AG04449 (cell line): Measurements from ENCODE around the gene KITLG.

Experiments
- CTCF ChIA-PET: fragments of 350-600 bp; formaldehyde crosslinking; extraction: SDS; loops from one replicate; lab custom pipeline; 2021; ENCODE audit warnings: antibody characterized with exemption; lab: Yijun Ruan, JAX
- POLR2A ChIA-PET: fragments of 400-600, 350-600 bp; formaldehyde crosslinking; extraction: SDS; loops from one replicate; lab custom pipeline; 2020; ENCODE audit warnings: antibody characterized with exemption, inconsistent platforms; lab: Yijun Ruan, JAX
- DNase-seq: peaks from one replicate; pipeline ENCODE4 v3.0.0-alpha.2; 2010; ENCODE audit warnings: low read depth, low spot score
- H3K4me3 ChIP-seq: 2 replicates; pipeline ENCODE4 v1.5.1; 2011; ENCODE audit warnings: low read depth, mild to moderate bottlenecking, control low read depth, low read length
- TF ChIP-seq, protein P1 (sequence below): IDR thresholded peaks from one replicate; pipeline ENCODE4 v1.5.1; 2011; ENCODE audit warnings: mild to moderate bottlenecking, moderate library complexity, low read length, control low read depth, inconsistent platforms; ENCODE audit not compliant: insufficient read depth; ENCODE audit errors: missing control alignments

Gene KITLG

DNA sequence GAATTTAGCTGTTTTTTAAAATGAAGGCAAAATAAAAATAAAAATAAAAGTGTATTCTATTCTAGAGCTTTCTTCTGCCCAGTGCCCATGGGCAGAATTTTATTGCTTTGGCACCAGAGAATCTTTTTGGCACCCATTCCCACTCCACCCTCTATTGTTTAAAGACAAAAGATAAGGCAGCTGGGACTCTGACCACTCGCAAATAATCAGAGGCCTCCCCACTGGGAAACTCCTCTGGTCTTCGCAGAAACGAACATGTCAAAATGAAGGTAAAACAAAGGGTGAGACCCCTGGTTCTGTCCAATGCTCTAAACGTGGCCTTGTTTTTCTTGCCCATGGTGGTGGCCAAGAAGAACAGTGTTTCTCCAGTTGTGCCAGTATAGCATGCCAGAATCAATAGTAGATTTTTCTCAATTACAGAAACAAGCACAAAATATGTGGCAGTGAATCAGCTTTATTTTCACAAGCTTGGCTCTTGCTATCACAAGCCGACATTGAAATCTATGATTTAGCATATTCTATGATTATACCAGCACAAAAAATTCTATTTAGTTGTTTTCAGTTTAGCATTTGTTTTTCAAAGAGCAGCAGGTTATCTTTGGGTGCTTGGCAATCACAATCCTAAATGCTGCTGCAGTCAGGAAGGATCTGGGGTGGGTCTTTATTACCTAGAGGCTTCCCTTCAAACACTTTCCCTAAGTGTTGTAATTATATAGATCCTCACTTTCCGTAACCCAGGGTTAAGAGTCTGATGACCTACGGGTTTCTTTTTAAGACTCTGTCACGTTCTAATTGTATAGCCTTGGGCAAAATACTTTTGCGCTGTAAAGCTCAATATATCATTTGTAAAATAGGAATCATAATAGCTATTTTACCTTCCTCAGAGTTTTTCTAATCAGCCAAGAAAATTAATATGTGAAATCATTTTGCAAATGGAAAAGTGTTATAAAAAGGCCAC is 50.5 kb downstream of the KITLG start:
- DNase-seq, result no peak
- H3K4me3 ChIP-seq, result no peak overlapping the region
- ChIA-PET CTCF (no interaction called here), POLR2A (no interaction called here)
- TF ChIP-seq, protein P1, sequence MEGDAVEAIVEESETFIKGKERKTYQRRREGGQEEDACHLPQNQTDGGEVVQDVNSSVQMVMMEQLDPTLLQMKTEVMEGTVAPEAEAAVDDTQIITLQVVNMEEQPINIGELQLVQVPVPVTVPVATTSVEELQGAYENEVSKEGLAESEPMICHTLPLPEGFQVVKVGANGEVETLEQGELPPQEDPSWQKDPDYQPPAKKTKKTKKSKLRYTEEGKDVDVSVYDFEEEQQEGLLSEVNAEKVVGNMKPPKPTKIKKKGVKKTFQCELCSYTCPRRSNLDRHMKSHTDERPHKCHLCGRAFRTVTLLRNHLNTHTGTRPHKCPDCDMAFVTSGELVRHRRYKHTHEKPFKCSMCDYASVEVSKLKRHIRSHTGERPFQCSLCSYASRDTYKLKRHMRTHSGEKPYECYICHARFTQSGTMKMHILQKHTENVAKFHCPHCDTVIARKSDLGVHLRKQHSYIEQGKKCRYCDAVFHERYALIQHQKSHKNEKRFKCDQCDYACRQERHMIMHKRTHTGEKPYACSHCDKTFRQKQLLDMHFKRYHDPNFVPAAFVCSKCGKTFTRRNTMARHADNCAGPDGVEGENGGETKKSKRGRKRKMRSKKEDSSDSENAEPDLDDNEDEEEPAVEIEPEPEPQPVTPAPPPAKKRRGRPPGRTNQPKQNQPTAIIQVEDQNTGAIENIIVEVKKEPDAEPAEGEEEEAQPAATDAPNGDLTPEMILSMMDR, result no peak

DNA sequence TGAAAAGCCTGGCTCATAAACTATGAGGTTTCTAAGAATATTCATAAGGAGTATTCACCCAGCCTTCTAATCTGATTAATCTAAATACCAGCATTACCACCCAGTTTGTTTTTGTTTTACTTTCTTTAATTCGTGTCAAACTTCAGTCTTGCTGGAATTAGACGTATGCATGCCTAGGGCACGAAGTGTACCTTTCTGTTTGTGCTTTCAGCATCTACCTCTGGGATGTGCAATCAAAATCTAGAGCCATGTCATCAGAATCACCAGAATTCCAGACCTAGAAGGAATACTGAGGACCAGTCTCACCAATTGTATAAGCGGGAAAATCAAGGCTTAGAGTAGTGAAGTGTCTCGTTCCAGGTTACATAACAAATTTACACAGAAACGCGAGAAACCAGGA is 57.3 kb downstream of the KITLG start:
- ChIA-PET CTCF (no interaction called here), POLR2A (no interaction called here)
- no peak overlapping the region for H3K4me3 ChIP-seq
- DNase-seq, result no peak
- TF ChIP-seq, protein P1, result no peak

DNA sequence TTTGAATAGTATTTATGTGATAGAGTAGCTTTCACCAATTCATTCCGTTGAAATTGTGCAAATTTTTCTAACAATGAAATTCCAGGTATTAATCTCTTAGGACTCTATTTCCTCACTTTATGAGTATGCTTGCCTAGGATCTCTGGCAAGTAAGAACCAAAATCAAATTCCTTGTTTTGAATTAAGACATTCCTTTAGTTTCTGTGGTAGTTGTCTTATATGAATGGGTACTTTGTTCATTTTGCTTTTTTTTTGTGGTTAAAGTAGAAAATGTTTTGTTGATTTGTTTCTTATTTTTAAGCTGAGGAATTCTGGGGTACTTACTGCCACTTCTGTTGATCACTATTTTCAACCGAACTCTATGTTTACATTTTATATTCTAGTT is 59.8 kb downstream of the KITLG start:
- no peak overlapping the region for H3K4me3 ChIP-seq
- ChIA-PET POLR2A (no interaction called here), CTCF (no interaction called here)
- DNase-seq, result no peak
- TF ChIP-seq, protein P1, result no peak

DNA sequence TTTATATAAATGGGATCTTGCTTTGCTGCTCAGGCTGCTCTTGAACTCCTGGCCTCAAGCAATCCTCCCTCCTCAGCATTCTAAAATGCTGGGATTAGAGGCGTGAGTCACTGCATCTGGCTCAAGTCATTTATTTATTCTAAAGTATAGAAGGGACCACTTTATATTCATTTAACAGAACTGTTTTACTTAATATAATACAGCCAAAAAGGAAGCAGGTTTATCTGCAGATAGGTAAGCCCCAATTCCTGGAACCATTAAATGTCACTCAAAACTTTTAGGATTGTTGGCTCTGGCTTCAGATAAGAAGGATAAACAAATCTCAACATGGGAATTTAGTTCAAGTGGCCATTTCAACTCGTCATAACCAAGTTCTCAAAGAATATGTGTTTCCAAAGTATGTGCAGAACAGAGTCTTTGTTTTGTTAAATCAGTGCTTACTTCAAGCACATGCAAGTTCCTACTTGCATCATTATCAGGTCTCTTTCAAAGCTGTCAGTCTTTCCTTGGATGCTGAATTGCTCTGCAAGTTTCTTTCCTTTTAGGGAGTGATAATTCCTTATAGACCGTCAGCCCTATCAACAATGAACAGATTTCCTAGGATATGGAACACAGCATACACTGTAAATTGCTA is 60.4 kb downstream of the KITLG start:
- POLR2A ChIA-PET, result no interaction called here
- DNase-seq, result no peak
- no peak overlapping the region for H3K4me3 ChIP-seq
- CTCF ChIA-PET, result no interaction called here
- TF ChIP-seq, protein P1, result no peak

DNA sequence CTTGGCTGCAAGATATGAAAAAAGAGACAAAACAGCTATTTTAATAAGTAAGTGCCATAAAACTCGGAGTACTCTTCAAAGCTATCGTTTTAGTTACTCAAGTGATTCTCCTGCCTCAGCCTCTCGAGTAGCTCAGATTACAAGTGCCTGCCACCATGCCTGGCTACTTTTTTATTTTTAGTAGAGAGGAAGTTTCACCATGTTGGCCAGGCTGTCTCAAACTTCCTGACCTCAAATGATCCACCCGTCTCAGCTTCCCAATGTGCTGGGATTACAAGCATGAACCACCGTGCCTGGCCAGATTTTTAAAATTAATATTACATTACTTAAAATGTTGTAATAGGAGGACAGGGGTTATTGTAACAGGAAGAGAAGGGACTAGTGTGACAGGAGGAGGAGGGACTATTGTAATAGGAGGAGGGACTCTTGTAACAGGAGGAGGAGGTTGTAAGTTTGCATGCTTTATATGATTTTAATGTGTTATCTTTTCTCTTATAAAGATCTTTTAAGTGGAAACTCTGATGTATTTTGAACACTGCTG is 61.3 kb downstream of the KITLG start:
- no peak for DNase-seq
- ChIA-PET CTCF (no interaction called here), POLR2A (no interaction called here)
- TF ChIP-seq, protein P1, result no peak
- no peak overlapping the region for H3K4me3 ChIP-seq

DNA sequence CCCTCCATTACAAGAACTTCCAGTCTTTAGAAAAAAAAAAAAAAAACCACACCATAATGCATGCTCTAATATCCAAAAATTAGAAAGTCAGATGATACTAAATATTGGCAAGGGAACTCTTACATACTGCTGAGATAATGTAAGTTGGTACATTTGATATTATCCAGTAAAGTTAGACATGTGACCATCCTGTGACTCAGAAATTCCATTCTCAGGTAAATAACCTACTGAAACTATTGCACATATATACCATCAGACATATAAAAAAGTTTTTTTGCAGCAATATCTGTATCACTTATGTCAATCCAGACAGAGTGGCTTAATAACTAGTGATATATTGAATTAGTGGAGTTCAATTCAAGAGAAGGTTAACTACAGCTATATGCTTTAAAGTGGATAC is 63.5 kb downstream of the KITLG start:
- no peak overlapping the region for H3K4me3 ChIP-seq
- POLR2A ChIA-PET, result no interaction called here

More for the DNA sequence above, 63.5 kb downstream of the KITLG start:
- CTCF ChIA-PET, result interaction anchor here (1.2 kb wide), 1 partner anchor 10 kb away, joined by 4 read pairs; no protein-coding TSS in a partner anchor
- no peak for DNase-seq
- TF ChIP-seq, protein P1, result no peak
